Ramos (cell line): ENCODE data around the gene ADCY3.

Source experiments
- in situ Hi-C: fragments of 300-500 bp; cut with MboI; formaldehyde crosslinking; loops from one replicate; pipeline ENCODE4 v1.14.3; 2022; ENCODE audit warnings: low sequenced_read_pairs; ENCODE audit not compliant: unreplicated experiment

The ADCY3 gene

GRCh38 chr2:24792542-24792873 lies 127.5 kb downstream of the ADCY3 start:
- in situ Hi-C loops, result no loop called here

GRCh38 chr2:24791452-24791851 lies 128.6 kb downstream of the ADCY3 start:
- in situ Hi-C loops, result no loop called here

DNA sequence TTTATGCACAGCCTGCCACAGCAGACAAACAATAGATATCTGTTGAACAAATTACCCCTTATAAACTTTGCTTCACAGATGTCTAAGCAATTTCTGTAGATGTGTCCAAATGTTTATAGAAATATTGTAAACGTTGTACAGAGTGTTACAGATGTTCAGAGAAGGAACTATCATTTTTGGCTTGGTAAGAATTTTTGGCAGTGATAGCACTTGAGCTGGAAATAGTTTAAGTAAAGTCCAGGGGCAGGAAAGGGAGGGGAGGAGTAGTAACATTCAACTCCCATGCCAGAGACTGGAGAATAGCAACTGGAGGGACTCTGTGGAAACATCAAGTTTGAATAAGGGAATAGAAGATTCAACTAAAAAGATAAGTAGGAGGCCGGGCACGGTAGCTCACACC lies 131.2 kb downstream of the ADCY3 start:
- in situ Hi-C loops, result no loop called here

GRCh38 chr2:24787532-24787931 lies 132.5 kb downstream of the ADCY3 start:
- in situ Hi-C loops, result no loop called here

GRCh38 chr2:24785671-24786321 lies 134.2 kb downstream of the ADCY3 start:
- in situ Hi-C loops, result no loop called here

DNA sequence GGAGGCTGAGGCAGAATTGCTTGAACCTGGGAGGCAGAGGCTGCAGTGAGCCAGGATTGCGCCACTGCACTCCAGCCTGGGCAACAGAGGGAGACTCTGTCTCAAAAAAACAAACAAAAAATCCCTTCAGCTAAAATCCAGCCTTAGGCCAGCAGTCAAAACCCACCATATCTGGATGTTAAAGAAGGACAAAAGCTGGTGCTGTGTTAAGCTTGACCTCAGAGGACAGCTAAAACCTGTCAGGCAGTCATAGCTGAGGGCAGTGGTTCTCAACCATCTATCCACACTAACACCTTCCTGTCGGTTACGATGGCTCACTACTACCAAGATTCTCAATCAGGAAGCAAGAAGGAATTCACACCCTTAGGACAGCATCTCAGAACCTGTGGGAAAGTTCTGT lies 136.4 kb downstream of the ADCY3 start:
- in situ Hi-C loops, result no loop called here

DNA sequence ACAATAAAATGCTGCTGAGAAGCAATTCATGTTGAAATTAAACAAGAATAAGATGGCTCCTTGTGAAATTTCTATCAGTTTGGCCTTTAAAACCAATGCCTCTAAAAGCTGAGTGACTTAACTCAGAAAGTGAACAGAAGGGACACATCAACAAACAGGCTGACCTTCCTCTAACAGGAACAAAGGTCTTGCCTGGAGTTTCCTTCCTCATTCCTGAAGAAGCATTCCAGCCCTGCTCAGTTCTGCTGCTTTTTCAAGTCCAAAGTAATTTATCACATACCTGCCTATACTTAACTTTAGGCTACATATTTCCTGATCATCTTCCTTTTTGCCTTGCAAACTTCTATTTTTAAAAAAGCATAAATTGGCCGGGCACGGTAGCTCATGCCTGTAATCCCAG lies 140.9 kb downstream of the ADCY3 start:
- in situ Hi-C loops, result no loop called here

- in situ Hi-C loops, result no loop called here
Observed at GRCh38 chr2:24774373-24774772, 145.7 kb downstream of the ADCY3 start.

DNA sequence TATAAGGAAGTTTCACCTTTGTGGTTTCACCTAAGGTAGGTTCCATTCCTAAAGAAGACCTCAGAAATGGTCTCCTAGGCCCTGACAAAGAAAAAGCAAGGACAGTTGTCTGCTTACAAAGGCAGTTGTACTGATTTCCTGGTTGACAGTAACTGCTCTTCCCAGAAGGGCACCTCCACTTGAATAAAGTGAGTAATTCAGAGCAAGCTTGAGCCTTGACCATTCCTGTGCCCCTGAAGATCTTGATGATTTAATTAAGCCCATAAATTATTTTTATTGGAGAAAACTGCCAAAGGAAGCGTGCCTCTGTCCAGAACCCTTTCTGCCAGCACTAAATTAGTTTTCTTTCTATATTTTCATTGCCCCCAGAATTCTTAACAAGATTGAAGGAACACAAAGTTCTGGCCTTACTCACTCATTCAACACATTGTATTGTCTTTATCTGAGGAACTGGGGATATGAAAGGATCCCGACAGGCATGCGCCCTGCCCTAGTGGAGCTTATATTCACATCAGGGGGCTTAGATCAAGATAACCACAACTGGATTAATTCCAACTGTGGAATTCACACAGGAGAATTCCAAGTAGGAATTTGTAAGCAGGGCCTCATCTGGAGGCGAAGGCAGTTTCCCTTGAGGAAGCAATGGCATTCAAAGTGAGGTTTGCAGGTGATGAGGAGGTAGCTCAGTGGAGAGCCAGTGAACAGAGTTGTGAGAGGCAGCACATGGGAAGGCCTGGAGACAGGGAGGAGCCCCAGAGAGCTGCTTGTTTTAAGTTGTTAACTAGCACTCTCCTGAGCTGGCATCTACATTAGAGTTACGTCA lies 148.1 kb downstream of the ADCY3 start:
- in situ Hi-C loops, result no loop called here

DNA sequence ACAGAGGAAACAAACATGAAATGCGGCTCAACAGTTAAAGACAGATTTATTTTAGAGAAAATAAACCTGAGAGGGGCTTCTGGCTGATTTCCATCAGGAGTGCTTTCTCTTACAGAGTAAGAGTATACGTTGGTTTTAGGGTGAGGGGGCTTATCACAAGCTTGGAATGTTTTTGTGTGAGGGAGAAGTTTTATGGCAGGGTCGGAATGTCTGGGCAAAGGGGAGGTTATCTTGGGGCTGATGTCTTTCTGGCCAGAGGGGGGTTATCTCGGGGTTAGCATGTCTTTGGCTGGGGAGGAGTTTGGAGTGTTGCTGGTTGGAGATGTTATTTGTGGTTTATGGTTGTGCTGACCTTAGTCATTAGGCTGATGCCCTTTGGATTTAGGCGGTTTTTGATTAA lies 149.0 kb downstream of the ADCY3 start:
- in situ Hi-C loops, result no loop called here
